COLO668 (cell line): ENCODE results near the gene RUNX1.

Source experiments
- DNase-seq: peaks from one replicate; lab custom pipeline; 2025; ENCODE audit not compliant: unreplicated experiment; lab: John Stamatoyannopoulos, UW

The RUNX1 gene

DNA sequence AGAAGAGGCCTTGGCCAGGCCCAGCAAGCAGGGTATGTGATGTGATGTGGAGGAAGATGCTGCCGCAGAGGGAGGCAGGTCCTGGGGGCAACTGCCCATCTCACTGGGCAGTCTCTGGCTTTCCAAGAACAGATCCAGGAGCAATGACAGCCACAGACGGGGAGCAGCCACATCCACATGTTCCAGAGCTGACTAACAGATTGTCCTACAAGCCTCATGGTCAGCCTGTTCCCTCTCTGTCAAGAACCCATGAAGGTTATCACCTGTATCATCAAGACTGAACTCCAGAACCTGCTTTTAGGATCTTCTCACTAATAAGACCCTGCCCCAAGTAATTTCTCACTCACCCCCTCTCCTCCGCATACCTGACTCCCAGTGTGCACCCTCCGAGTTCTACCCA is 187.8 kb downstream of the RUNX1 start:
- DNase-seq, result no peak

- DNase-seq, result no peak
These were observed 189.0 kb downstream of the RUNX1 start for GRCh38 chr21:34859976-34860653.

- DNase-seq, result no peak
These were observed 190.5 kb downstream of the RUNX1 start for GRCh38 chr21:34858559-34858958.

GRCh38 chr21:34857874-34858273 is 191.2 kb downstream of the RUNX1 start:
- DNase-seq, result no peak

GRCh38 chr21:34857122-34857713 is 191.9 kb downstream of the RUNX1 start:
- no peak for DNase-seq

DNA sequence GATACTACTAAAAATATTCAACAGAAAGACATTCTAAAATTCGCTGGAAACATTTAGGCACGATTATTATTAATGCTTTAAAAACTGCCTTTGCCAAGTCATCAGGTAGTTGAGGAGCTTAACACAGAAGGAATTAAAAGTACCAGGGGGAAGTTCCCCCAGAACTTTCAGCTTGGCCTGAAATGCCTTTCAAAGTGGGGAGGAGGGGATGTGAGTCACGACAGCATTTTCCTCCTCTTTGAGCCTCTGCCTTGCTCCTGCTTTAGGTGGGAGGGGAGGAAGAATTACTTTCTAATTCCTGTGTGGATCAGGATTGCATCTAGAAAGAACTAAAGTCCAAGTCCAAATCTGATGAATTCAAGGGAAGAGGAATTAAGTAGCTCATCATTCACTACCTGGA is 196.7 kb downstream of the RUNX1 start:
- DNase-seq, result no peak

DNA sequence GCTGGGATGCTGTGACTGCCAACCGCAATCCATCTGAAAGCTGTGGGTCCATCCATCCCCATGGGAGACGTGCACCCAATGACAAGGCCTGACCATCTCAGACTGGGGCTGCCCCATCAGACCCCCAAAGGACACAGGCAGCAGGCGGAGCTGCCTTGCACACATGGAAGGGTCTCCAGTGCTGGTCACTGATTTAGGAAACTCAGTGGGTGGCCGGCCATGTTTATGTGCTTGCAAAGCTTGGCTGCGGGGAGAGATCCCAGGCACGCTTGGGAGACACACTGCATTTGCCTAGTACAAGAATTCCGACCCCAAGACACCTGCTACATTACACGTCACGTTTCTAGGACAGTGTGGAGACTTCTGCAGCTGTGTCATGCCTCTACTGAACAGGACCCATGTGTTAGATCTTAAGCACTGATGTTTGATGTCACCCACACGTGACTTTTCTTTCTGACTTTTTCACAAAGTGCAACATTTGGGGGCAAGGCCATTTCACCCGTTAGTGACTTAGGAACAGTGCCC is 198.9 kb downstream of the RUNX1 start:
- DNase-seq, result no peak

DNA sequence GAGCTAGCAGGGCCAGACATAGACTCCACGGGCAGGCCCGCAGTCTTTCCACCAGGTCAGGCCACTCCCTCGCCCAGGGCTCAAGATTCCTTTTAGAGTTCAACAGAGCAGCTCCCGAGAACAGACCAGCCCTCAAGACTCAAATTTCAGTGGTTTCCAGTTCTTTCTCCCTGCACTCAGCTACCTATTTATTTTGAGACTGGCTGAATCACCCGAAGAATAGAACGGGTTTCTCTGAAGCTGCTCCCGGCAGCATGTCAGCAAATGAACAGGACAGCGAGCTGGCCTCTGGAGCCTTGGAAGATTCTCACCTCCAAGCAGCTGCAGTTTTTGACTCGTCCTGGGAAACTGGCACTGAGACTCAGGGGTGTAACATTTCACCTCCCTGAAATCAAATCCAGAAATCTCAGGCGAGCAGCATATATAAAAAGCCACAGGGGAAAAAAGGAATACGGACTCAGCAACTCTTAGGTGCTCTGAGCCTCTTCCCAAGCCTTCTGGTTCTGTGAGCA is 202.4 kb downstream of the RUNX1 start:
- no peak for DNase-seq

GRCh38 chr21:34845521-34846451 is 203.3 kb downstream of the RUNX1 start:
- peak; percentile 16 for DNase-seq

DNA sequence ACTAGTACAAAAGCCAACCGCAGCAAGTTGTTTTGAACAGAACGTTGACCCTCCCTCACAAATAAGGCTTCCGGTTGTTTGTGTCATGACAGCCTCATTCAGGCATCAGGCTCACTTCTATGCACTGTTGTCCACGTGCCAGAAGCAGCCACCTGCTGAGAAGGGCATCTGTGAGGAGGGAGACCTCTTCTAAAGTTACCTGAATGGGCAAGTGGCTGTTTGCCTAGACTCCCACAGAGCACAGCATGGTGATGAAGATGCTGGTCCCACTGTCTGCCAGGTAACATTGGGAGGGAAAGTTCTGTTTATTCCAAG is 204.2 kb downstream of the RUNX1 start:
- peak; percentile 63 for DNase-seq

- DNase-seq, result peak; percentile 63
These were observed 204.8 kb downstream of the RUNX1 start for GRCh38 chr21:34844013-34844923.

- no peak for DNase-seq
These were observed 205.5 kb downstream of the RUNX1 start for GRCh38 chr21:34843562-34843961.

DNA sequence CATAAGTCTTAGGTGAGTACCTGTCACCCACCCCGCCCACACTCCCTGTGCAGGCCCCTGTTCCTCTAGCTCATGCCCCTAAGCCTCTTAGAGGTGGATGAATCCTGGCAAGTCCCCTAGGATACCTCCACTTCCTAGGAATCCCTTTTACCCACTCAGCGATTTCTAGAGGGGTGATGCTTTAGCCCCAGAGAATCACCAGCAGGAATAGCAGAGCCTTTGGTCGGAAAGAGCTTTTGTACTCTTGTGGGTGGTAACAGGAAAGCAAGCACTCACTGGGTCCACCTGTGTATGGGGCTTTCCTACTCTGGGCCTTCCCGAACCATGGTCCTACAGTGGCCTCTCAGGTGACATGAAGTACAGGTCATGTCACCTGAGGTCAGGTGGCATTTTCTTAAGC is 207.9 kb downstream of the RUNX1 start:
- no peak for DNase-seq

- no peak for DNase-seq
These were observed 208.4 kb downstream of the RUNX1 start for GRCh38 chr21:34840693-34841092.

DNA sequence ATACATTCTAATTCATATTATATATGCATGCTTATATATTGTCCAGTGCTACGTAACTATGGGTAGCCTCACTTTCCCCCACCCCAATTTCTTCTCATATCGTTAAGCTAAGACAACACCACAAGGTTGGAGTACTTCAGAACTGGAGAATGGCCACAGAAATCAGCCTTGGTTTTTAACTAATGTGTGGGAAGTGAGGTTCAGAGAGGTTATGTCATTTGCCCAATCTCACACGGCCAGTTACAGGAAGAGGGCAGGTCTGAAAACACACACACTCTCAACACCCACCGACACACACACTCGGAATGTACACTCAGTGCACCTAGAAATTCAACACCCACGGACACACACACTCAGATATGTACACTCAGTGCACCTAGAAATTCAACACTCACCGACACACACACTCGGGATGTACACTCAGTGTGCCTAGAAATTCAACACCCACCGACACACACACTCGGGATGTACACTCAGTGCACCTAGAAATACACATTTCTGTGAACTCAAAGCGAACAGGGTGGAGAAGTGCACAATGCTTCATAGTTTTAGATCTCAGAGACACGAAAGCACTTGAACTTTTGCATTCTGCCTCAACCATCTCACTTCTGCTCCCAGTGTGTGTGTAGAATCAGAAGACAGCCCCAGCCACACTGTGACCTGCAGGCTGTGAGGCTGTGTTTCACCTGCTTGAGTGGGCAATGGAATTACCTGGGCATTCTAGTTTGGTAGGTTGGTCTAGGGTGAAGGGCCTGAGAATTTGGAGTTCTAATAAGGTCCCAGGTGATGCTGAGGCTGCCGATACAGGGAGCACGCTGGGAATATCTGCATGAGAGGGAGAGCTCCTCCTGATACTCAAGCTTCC is 209.9 kb downstream of the RUNX1 start:
- no peak for DNase-seq

DNA sequence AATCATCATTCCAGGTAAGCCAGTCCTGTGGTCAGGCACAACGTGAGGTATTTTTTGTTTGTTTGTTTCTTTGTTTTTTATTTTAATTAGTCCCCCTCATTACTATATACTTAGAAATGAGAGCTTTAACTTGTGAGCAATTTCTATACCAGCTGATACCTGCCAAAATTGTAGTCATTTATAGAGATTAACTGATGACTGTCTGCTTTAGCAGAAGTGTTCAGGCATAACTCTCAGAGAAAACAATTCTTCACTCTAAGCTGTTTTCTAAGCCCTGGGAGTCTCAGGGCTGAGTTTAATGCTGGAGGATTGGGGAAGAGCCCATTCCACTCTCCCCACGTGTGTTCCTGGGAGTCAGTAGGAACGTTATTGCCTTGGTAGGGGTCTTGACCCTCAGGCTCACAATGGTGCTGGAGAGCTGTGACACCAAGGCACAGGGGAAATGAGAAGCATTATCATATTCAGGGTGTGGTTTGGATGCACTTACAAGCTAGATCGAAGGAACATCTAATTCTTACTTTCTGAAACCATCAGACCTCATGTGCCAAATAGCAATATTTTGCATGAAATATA is 212.1 kb downstream of the RUNX1 start:
- DNase-seq, result no peak

DNA sequence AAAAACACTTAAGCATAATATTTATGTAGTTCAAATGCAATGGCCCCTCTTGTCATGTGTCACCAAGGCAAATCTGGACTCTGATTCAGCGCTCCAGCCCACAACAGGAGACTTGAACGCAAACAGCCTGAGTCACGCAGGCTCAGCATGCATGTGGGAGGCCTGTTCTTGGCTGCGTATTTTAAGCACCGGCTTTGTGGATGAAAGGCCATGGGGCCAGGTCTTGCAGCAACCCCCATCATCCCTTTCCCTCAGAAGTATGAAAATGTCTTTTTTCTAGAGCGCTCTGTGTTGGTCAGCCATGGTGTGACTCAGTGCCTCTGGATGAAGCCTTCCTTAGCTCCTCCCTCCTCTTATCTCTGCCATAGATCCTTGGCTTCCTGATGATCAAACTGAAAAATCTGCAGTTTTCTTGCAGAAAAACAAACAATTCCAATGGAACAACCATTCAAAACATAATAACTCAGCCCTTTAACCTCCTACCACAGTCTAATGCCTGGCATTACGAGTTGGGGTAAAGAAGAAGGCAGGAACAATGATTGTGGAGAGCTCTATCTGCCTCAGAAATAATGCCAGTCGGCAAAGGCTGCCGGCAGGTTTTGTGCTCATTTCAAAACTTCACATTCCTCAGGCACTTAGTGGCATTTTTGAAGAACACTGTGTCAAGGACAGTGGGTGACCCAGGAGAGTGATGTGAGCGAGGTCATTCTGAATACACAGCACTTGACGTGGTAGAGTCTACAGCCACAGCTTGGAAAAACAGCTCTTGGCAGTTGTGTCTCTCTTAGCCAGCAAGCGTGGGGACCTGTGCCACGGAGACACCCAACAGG is 212.8 kb downstream of the RUNX1 start:
- DNase-seq, result no peak

DNA sequence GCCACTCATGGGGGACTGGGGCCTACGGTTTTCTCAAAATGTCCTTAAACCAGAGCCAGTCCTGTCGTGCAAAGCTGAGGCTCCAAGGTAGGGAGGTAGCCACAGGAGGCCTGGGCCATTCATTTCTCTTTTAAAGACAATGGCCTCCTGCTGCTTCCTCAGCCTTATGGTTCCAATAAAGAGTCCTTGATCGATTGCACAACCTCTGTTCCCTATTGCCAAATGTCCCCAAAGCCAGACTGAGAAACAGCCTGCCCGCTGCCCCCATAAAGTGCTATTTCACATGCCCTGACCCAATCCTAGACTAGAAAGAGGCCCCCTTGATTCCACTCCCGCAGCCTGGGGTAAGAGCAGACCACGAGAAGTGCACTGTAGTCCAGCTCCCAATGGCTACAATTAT is 213.6 kb downstream of the RUNX1 start:
- DNase-seq, result no peak
